22Rv1 (cell line): ENCODE results near the gene ATP2B2.

ENCODE experiments used
- CTCF ChIP-seq: fragments of 450-650 bp; IDR thresholded peaks from 2 replicates; pipeline ENCODE4 v1.5.1; 2017; ENCODE audit warnings: mild to moderate bottlenecking
- ZFX ChIP-seq: fragments of 450-650 bp; IDR thresholded peaks from 2 replicates; pipeline ENCODE4 v1.6.1; 2017; ENCODE audit warnings: antibody characterized with exemption, borderline replicate concordance

DNA sequence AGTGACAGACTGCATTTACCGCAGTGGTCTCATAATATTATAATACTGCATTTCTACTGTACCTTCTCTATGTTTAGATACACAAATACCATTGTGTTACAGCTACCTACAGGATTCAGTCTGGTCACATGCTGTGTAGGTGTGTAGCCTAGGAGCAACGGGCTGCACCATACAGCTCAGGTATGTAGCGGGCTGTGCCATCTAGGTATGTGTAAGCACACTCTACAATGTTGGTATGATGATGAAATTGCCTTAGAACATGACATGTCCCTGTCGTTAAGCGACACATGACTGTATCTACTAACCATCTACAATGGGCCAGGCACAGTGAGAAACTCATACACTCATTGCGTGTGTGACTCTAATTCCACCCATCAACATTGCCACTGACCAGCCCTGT, 99.0 kb downstream of the ATP2B2 start:
- TF ChIP-seq CTCF (no peak), ZFX (no peak)
